IMR-90 (cell line): ENCODE measurements around the gene CCDC27. TPM values are rescaled to one million over a fixed set of nuclear protein-coding genes. Genes with fewer than 3 reads are reported as not detected.

Experiments
- ATAC-seq: fragments of 200-7000 bp; cut with Tn5 transposase; 2 replicates; pipeline ENCODE4 v1.9.1; 2020; ENCODE audit warnings: low read depth, mild to moderate bottlenecking, moderate library complexity
- BruUV-seq: library from RNA; stranded (reverse); fragments of 400-500 nt; replicated peaks from 2 replicates; lab custom pipeline; 2021; lab: Mats Ljungman, UMichigan
- CTCF ChIA-PET: fragments of 300-600 bp; formaldehyde crosslinking; extraction: SDS; loops from one replicate; lab custom pipeline; 2021; ENCODE audit warnings: antibody characterized with exemption; lab: Yijun Ruan, JAX
- POLR2A ChIA-PET: fragments of 300-600 bp; sonication (Branson Sonifier 250); formaldehyde crosslinking; loops from one replicate; lab custom pipeline; 2022; ENCODE audit warnings: antibody characterized with exemption; ENCODE audit not compliant: unreplicated experiment; lab: Charles Lee
- DNase-seq: peaks from one replicate; pipeline ENCODE4 v3.0.0; 2013
- H2AFZ ChIP-seq: replicated peaks from 2 replicates; pipeline ENCODE3; 2013; ENCODE audit warnings: low read length, mild to moderate bottlenecking; ENCODE audit not compliant: poor library complexity
- H2AK5ac ChIP-seq: 2 replicates; pipeline ENCODE4 v1.6.1; 2013; ENCODE audit warnings: low read depth, low read length, inconsistent platforms
- H2AK9ac ChIP-seq: replicated peaks from 2 replicates; pipeline ENCODE3; 2013; ENCODE audit warnings: mild to moderate bottlenecking, low read depth, low read length, moderate library complexity; ENCODE audit not compliant: poor library complexity
- H2BK120ac ChIP-seq: 2 replicates; pipeline ENCODE4 v1.6.1; 2013; ENCODE audit warnings: low read depth, low read length, inconsistent platforms
- H2BK15ac ChIP-seq: 3 replicates; pipeline ENCODE4 v1.6.1; 2013; ENCODE audit warnings: low read depth, low read length, inconsistent platforms
- H2BK20ac ChIP-seq: 2 replicates; pipeline ENCODE4 v1.6.1; 2013; ENCODE audit warnings: low read depth, mild to moderate bottlenecking, inconsistent platforms, low read length, moderate library complexity
- H2BK5ac ChIP-seq: 2 replicates; pipeline ENCODE4 v1.6.1; 2013; ENCODE audit warnings: mild to moderate bottlenecking, low read depth, low read length, inconsistent platforms; ENCODE audit not compliant: poor library complexity, severe bottlenecking
- H3K14ac ChIP-seq: replicated peaks from 2 replicates; pipeline ENCODE4 v1.6.1; 2013; ENCODE audit warnings: low read depth, low read length, inconsistent platforms
- H3K18ac ChIP-seq: 2 replicates; pipeline ENCODE4 v1.6.1; 2013; ENCODE audit warnings: low read depth, low read length, control low read depth
- H3K23ac ChIP-seq: 2 replicates; pipeline ENCODE4 v1.6.1; 2013; ENCODE audit warnings: low read depth, low read length, inconsistent platforms
- H3K27ac ChIP-seq: 2 replicates; pipeline ENCODE4 v1.5.1; 2013; ENCODE audit warnings: mild to moderate bottlenecking, control low read depth, low read length; ENCODE audit not compliant: insufficient read depth
- H3K27me3 ChIP-seq: 2 replicates; pipeline ENCODE4 v1.6.1; 2013; ENCODE audit warnings: low read length; ENCODE audit not compliant: control insufficient read depth, insufficient read depth
- H3K36me3 ChIP-seq: 2 replicates; pipeline ENCODE4 v1.6.1; 2013; ENCODE audit warnings: low read length, mixed read lengths; ENCODE audit not compliant: control insufficient read depth, insufficient read depth
- H3K4ac ChIP-seq: 2 replicates; pipeline ENCODE4 v1.6.1; 2013; ENCODE audit warnings: low read depth, low read length, inconsistent platforms
- H3K4me1 ChIP-seq: 2 replicates; pipeline ENCODE4 v1.6.1; 2013; ENCODE audit warnings: low read length, mixed read lengths; ENCODE audit not compliant: control insufficient read depth, insufficient read depth
- H3K4me2 ChIP-seq: 2 replicates; pipeline ENCODE4 v1.6.1; 2013; ENCODE audit warnings: low read depth, mild to moderate bottlenecking, control low read depth, low read length, moderate library complexity
- H3K4me3 ChIP-seq: 2 replicates; pipeline ENCODE4 v1.5.1; 2013; ENCODE audit warnings: low read depth, mild to moderate bottlenecking, control low read depth, low read length, moderate library complexity; ENCODE audit not compliant: insufficient read depth
- H3K56ac ChIP-seq: 2 replicates; pipeline ENCODE4 v1.6.1; 2013; ENCODE audit warnings: low read length, inconsistent platforms; ENCODE audit not compliant: insufficient read depth; ENCODE audit errors: extremely low read depth
- H3K79me1 ChIP-seq, 2 experiments: 2 replicates each; pipeline ENCODE4 v1.6.1; 2013; ENCODE audit warnings: low read length in 2 of 2, inconsistent platforms in 1 of 2, low read depth in 1 of 2
- H3K9ac ChIP-seq: 2 replicates; pipeline ENCODE4 v1.6.1; 2013; ENCODE audit warnings: low read depth, low read length, control low read depth
- H3K9me1 ChIP-seq: 2 replicates; pipeline ENCODE4 v1.6.1; 2013; ENCODE audit warnings: low read length, inconsistent platforms; ENCODE audit not compliant: insufficient read depth
- H3K9me3 ChIP-seq: 2 replicates; pipeline ENCODE4 v1.6.1; 2013; ENCODE audit warnings: low read length; ENCODE audit not compliant: control insufficient read depth, insufficient read depth
- H4K20me1 ChIP-seq: 2 replicates; pipeline ENCODE4 v1.6.1; 2013; ENCODE audit warnings: low read length, inconsistent platforms; ENCODE audit not compliant: insufficient read depth
- H4K5ac ChIP-seq: 2 replicates; pipeline ENCODE4 v1.6.1; 2013; ENCODE audit warnings: mild to moderate bottlenecking, low read depth, low read length, control low read depth
- H4K8ac ChIP-seq, 2 experiments: 2 replicates each; pipeline ENCODE4 v1.6.1; 2013; ENCODE audit warnings: low read depth in 2 of 2, low read length in 2 of 2, control low read depth in 1 of 2, inconsistent platforms in 1 of 2
- H4K91ac ChIP-seq: 2 replicates; pipeline ENCODE4 v1.6.1; 2013; ENCODE audit warnings: low read depth, low read length, inconsistent platforms; ENCODE audit not compliant: insufficient read depth
- BHLHE40 ChIP-seq: fragments of 150-350 bp; IDR thresholded peaks from 2 replicates; pipeline ENCODE4 v1.6.1; 2016; ENCODE audit warnings: mild to moderate bottlenecking, low read depth, low read length
- CHD1 ChIP-seq: IDR thresholded peaks from 2 replicates; pipeline ENCODE4 v1.6.1; 2012; ENCODE audit warnings: low read depth, low read length, improper control_type of control experiment
- FOS ChIP-seq: fragments of 150-350 bp; IDR thresholded peaks from 2 replicates; pipeline ENCODE4 v1.6.1; 2016; ENCODE audit warnings: low read depth, low read length
- MAFK ChIP-seq: IDR thresholded peaks from 2 replicates; pipeline ENCODE4 v1.6.1; 2012; ENCODE audit warnings: low read depth, low read length, improper control_type of control experiment
- MAZ ChIP-seq: IDR thresholded peaks from 2 replicates; pipeline ENCODE4 v1.6.1; 2012; ENCODE audit warnings: low read depth, mild to moderate bottlenecking, low read length, improper control_type of control experiment, moderate library complexity, borderline replicate concordance
- POLR2A ChIP-seq: IDR thresholded peaks from 2 replicates; pipeline ENCODE4 v1.6.1; 2012; ENCODE audit warnings: mild to moderate bottlenecking, low read depth, low read length
- RAD21 ChIP-seq: IDR thresholded peaks from 2 replicates; pipeline ENCODE4 v1.6.1; 2012; ENCODE audit warnings: low read length, improper control_type of control experiment
- RFX5 ChIP-seq: IDR thresholded peaks from 2 replicates; pipeline ENCODE4 v1.8.0; 2012; ENCODE audit warnings: low read depth, mild to moderate bottlenecking, low read length, moderate library complexity
- WGBS, 2 experiments: methylation state at CpG; one replicate each; pipeline versions ENCODE4 v1.1.5 to v1.1.7; 2013; ENCODE audit warnings: missing lambda C conversion rate in 2 of 2; ENCODE audit not compliant: insufficient read length in 1 of 2; ENCODE audit errors: extremely low coverage in 2 of 2; 5-methylcytosine and 5-hydroxymethylcytosine counted together
- dilution Hi-C: fragments of 300-500 bp; cut with HindIII; formaldehyde crosslinking; loops from one replicate; pipeline ENCODE4 v1.14.3; 2018; ENCODE audit warnings: low sequenced_read_pairs; ENCODE audit not compliant: unreplicated experiment
- in situ Hi-C: fragments of 300-500 bp; cut with MboI; formaldehyde crosslinking; loops from 3 replicates; pipeline ENCODE4 v1.14.3; 2019; ENCODE audit warnings: low sequenced_read_pairs, inconsistent platforms, mixed read lengths
- intact Hi-C: fragments of 100-400 bp; cut with micrococcal nuclease; formaldehyde crosslinking; loops from 2 replicates; pipeline ENCODE4 v1.10.0; 2022
- polyA plus RNA-seq, 3 experiments: library from polyadenylated mRNA; depleted of rRNA; stranded (reverse); fragments of >200 nt; gene quantifications; 2 replicates each; pipeline ENCODE4 v1.2.3, GENCODE V29; 2012; ENCODE audit warnings: low replicate concordance in 1 of 3
- total RNA-seq: library from RNA; depleted of rRNA; stranded (reverse); fragments of >200 nt; gene quantifications from 2 replicates; pipeline ENCODE4 v1.2.3, GENCODE V29; 2012
- TF ChIP-seq, protein P1 (sequence below): conservative IDR thresholded peaks from 2 replicates; pipeline ENCODE4 v1.5.1; 2012; ENCODE audit warnings: mild to moderate bottlenecking, low read depth, low read length, improper control_type of control experiment
- TF ChIP-seq, protein P2 (sequence below): fragments of 150-350 bp; IDR thresholded peaks from 2 replicates; pipeline ENCODE4 v1.6.1; 2017; ENCODE audit warnings: mild to moderate bottlenecking, antibody characterized with exemption, low read length, low read depth

CCDC27 gene
- total and polyA plus RNA-seq, 2 of the 4 experiments (the other 2 are of a cell fraction): not detected

DNA sequence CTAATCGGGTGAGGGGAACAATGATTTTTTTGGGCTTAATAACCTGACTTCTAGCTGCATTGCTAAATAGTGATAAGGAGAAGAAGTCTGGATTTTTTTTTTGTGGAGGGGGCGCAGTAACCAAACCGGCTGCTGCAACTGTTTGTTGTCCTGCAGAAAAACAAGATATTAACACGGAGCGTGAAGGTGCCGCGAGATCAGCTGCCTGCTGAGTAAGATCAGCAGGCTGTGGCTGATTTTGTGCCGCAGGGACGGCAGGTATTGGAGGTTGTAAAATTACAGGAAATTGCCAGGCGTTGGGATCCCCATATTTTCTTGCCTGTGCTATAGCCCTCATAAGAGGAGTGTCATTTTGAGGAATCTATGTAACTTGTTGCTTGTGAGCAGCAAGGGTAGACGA, 52.8 kb downstream of the CCDC27 start:
- no peak overlapping the region for H2AFZ ChIP-seq
- no peak overlapping the region for H2BK120ac ChIP-seq
- H3K4ac ChIP-seq: no peak overlapping the region
- ChIA-PET POLR2A (no interaction called here), CTCF (no interaction called here)
- dilution Hi-C loops: no loop called here
- H2AK5ac ChIP-seq: no peak overlapping the region
- no peak overlapping the region for H3K27ac ChIP-seq
- H2BK20ac ChIP-seq: no peak overlapping the region
- no peak overlapping the region for H4K5ac ChIP-seq
- DNase-seq (no peak), ATAC-seq (no peak)
- in situ Hi-C loops: no loop called here
- H4K91ac ChIP-seq: no peak overlapping the region
- H3K18ac ChIP-seq: no peak overlapping the region
- H3K4me1 ChIP-seq: no peaks in the 10 kb centered on the region
- 88% methylated on average over 9 of the region's 11 CpGs; no CpG with 5 or more reads in 1 of the 2 experiments for WGBS, 2 experiments
- no peak overlapping the region for H3K23ac ChIP-seq
- no peaks in the 10 kb centered on the region for H3K36me3 ChIP-seq
- no peak overlapping the region for H3K4me2 ChIP-seq
- no peak overlapping the region for H4K8ac ChIP-seq
- H4K20me1 ChIP-seq: no peaks in the 10 kb centered on the region
- H3K9me3 ChIP-seq: no peaks in the 10 kb centered on the region
- H3K27me3 ChIP-seq: no peaks in the 10 kb centered on the region
- H3K14ac ChIP-seq: no peak overlapping the region
- H3K79me1 ChIP-seq: no peaks in the 10 kb centered on the region
- H3K56ac ChIP-seq: no peak overlapping the region
- TF ChIP-seq, protein P1, sequence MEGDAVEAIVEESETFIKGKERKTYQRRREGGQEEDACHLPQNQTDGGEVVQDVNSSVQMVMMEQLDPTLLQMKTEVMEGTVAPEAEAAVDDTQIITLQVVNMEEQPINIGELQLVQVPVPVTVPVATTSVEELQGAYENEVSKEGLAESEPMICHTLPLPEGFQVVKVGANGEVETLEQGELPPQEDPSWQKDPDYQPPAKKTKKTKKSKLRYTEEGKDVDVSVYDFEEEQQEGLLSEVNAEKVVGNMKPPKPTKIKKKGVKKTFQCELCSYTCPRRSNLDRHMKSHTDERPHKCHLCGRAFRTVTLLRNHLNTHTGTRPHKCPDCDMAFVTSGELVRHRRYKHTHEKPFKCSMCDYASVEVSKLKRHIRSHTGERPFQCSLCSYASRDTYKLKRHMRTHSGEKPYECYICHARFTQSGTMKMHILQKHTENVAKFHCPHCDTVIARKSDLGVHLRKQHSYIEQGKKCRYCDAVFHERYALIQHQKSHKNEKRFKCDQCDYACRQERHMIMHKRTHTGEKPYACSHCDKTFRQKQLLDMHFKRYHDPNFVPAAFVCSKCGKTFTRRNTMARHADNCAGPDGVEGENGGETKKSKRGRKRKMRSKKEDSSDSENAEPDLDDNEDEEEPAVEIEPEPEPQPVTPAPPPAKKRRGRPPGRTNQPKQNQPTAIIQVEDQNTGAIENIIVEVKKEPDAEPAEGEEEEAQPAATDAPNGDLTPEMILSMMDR: no peak
- TF ChIP-seq BHLHE40 (no peak), FOS (no peak), CHD1 (no peak), MAZ (no peak), RAD21 (no peak), POLR2A (no peak), MAFK (no peak), RFX5 (no peak)
- TF ChIP-seq, protein P2, sequence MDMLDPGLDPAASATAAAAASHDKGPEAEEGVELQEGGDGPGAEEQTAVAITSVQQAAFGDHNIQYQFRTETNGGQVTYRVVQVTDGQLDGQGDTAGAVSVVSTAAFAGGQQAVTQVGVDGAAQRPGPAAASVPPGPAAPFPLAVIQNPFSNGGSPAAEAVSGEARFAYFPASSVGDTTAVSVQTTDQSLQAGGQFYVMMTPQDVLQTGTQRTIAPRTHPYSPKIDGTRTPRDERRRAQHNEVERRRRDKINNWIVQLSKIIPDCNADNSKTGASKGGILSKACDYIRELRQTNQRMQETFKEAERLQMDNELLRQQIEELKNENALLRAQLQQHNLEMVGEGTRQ: no peak
- intact Hi-C loops: loop anchor here (1.0 kb wide), 1 partner anchor 40 kb away; no protein-coding TSS in a partner anchor
- no peak overlapping the region for H3K4me3 ChIP-seq
- no peaks in the 10 kb centered on the region for H3K9me1 ChIP-seq
- no peak overlapping the region for H3K9ac ChIP-seq
- no peak overlapping the region for H2BK5ac ChIP-seq
- no peak overlapping the region for H2BK15ac ChIP-seq
- H2AK9ac ChIP-seq: no peak overlapping the region
- no TSS peak for BruUV-seq
